Vagina (tissue), 2 donors: ENCODE measurements around the gene TENT5C. TPM values are rescaled to one million over a fixed set of nuclear protein-coding genes. Genes with fewer than 3 reads are reported as not detected.

Experiments
- DNase-seq, 2 donors: peaks; one replicate each; pipeline ENCODE4 v3.0.0-alpha.2; 2017; ENCODE audit errors: extremely low spot score in 2 of 2
- H3K27ac ChIP-seq: fragments of 200-600 bp; sonication (generic); one replicate; pipeline ENCODE4 v1.5.1; 2019
- H3K27me3 ChIP-seq: fragments of 200-600 bp; sonication (generic); one replicate; pipeline ENCODE4 v1.5.1; 2019
- H3K36me3 ChIP-seq, 2 donors: fragments of 200-600 bp; sonication (generic); one replicate each; pipeline ENCODE4 v1.5.1; 2017 to 2019
- H3K4me1 ChIP-seq: fragments of 200-600 bp; sonication (generic); one replicate; pipeline ENCODE4 v1.5.1; 2019
- H3K4me3 ChIP-seq, 2 donors: fragments of 200-600 bp; sonication (generic); 1 replicate in 1 of 2; 2 replicates in 1 of 2; pipeline ENCODE4 v1.5.1; 2016 to 2019
- H3K9me3 ChIP-seq: fragments of 200-600 bp; sonication (generic); one replicate; pipeline ENCODE4 v1.5.1; 2019
- POLR2A ChIP-seq, 2 donors: fragments of 450-650 bp; IDR thresholded peaks; one replicate each; pipeline ENCODE4 v1.6.1; 2017; ENCODE audit warnings: antibody characterized with exemption in 2 of 2, mild to moderate bottlenecking in 2 of 2, moderate library complexity in 2 of 2
- POLR2AphosphoS5 ChIP-seq, 2 donors: sonication (generic); formaldehyde crosslinking; IDR thresholded peaks; one replicate each; pipeline ENCODE4 v1.9.0; 2017; ENCODE audit warnings: antibody characterized with exemption in 2 of 2, mild to moderate bottlenecking in 2 of 2, low read depth in 1 of 2; ENCODE audit not compliant: insufficient read depth in 1 of 2
- intact Hi-C: fragments of 100-400 bp; cut with DNase I; formaldehyde crosslinking; loops from one replicate; pipeline ENCODE4 v1.15.1; 2023
- total RNA-seq: library from RNA; depleted of rRNA; stranded (reverse); fragments of >200 nt; gene quantifications from one replicate; pipeline ENCODE4 v1.2.3, GENCODE V29; 2016
- TF ChIP-seq, protein P1 (sequence below), 3 experiments: fragments of 450-650 bp in 2 of 3; fragments of 200-600 bp in 1 of 3; sonication (generic) in 1 of 3; IDR thresholded peaks; one replicate each; pipeline ENCODE4 v1.5.1; 2017 to 2019; ENCODE audit warnings: antibody characterized with exemption in 3 of 3, mild to moderate bottlenecking in 2 of 3, moderate library complexity in 2 of 3

The TENT5C gene
- total RNA-seq, 1 donor from 2014 or later, result 4.2 TPM

DNA sequence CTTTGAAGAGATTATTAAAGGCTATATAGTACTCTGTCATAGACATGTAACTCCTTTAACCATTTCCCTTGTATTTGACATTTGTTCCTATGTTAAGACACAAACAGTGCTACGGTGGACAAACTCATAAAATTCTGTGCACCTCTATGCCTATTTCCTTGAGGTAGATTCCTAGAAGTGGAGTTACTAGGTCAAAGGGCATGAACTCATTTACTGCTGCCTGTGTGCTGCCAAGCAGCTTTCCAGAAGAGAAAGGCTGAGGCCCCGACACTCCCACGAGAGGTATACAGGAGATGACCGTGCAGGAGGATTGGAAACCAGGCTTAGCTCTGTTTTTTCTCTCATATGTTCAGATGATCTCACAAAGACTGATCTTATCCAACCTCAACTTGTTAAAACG, 34.4 kb upstream of the TENT5C start:
- no peaks in the 10 kb centered on the region for H3K36me3 ChIP-seq
- H3K4me3 ChIP-seq, result no peak overlapping the region
- TF ChIP-seq POLR2AphosphoS5 (IDR thresholded peaks at IDR 0.05; ENCODE audit: insufficient read depth in 1 of 2, low read depth in 1 of 2) (no peak), POLR2A (IDR thresholded peaks at IDR 0.05) (no peak)
- TF ChIP-seq, protein P1, sequence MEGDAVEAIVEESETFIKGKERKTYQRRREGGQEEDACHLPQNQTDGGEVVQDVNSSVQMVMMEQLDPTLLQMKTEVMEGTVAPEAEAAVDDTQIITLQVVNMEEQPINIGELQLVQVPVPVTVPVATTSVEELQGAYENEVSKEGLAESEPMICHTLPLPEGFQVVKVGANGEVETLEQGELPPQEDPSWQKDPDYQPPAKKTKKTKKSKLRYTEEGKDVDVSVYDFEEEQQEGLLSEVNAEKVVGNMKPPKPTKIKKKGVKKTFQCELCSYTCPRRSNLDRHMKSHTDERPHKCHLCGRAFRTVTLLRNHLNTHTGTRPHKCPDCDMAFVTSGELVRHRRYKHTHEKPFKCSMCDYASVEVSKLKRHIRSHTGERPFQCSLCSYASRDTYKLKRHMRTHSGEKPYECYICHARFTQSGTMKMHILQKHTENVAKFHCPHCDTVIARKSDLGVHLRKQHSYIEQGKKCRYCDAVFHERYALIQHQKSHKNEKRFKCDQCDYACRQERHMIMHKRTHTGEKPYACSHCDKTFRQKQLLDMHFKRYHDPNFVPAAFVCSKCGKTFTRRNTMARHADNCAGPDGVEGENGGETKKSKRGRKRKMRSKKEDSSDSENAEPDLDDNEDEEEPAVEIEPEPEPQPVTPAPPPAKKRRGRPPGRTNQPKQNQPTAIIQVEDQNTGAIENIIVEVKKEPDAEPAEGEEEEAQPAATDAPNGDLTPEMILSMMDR (IDR thresholded peaks at IDR 0.05), result no peak
- H3K4me1 ChIP-seq, result no peaks in the 10 kb centered on the region
- no peak overlapping the region for H3K27ac ChIP-seq
- no peaks in the 10 kb centered on the region for H3K9me3 ChIP-seq
- peak in 1 of 2 donors; percentile 22 for DNase-seq
- no peaks in the 10 kb centered on the region for H3K27me3 ChIP-seq
- intact Hi-C loops, result no loop called here

DNA sequence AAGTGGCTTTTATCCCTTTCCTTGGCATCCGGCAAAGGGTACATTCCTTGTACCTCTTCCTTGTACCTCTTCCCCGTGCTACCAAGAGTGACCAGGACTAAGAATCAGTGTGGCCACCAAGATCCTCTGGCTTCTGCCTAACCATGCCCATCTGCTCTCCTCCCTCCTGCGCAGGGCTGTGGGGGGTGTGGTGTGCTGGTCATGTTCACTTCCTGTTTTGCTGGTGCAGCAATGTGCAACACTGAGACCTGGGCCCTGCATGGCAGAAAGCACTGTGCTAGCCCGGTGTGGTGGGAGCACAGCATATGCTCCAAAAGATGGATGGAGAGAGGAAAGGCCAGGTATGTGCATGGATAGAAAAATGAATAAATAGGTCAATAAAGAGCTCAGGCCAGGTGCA, 33.3 kb upstream of the TENT5C start:
- no peak for DNase-seq
- Histone ChIP-seq H3K27ac (no peak overlapping the region), H3K27me3 (no peaks in the 10 kb centered on the region), H3K4me3 (no peak overlapping the region), H3K9me3 (no peaks in the 10 kb centered on the region), H3K36me3 (no peaks in the 10 kb centered on the region), H3K4me1 (no peaks in the 10 kb centered on the region)
- TF ChIP-seq POLR2A (IDR thresholded peaks at IDR 0.05) (no peak), POLR2AphosphoS5 (IDR thresholded peaks at IDR 0.05; ENCODE audit: insufficient read depth in 1 of 2, low read depth in 1 of 2) (no peak)
- TF ChIP-seq, protein P1 (IDR thresholded peaks at IDR 0.05), result no peak
- intact Hi-C loops, result no loop called here

DNA sequence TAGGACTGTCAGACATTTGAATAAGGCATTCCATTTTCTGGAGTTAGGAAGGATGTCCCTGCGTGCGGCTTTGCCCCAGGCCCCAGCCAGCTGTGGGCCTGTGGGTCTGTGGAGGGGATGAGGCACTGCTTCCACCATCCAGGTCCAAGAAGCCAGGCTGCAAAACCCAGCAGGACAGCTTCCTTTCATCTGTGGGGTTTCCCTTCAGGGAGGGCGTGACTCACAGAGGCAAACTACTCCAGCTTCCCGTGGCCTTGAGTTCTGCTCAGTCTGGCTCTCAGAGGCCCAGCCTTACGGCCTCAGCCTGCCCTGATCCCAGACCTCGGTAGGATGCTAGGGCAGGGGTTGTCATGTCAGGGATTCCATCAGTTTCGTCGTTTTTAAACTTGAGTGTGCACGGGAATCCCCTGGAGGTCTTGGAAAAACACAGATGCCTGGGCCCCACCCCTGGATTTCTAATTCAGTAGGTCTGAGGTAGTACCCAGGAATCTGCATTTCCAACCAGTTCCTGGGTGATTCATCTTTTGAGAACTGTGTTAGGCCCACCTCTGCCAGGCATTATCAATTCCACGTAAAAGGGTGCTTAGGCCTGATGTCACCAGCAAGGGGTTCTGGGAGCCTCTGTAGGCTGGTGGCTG, 32.3 kb upstream of the TENT5C start:
- Histone ChIP-seq H3K27ac (no peak overlapping the region), H3K36me3 (no peaks in the 10 kb centered on the region), H3K27me3 (no peaks in the 10 kb centered on the region), H3K4me1 (no peaks in the 10 kb centered on the region), H3K9me3 (no peaks in the 10 kb centered on the region), H3K4me3 (no peak overlapping the region)
- intact Hi-C loops, result no loop called here
- TF ChIP-seq POLR2AphosphoS5 (IDR thresholded peaks at IDR 0.05; ENCODE audit: insufficient read depth in 1 of 2, low read depth in 1 of 2) (no peak), POLR2A (IDR thresholded peaks at IDR 0.05) (no peak)
- TF ChIP-seq, protein P1 (IDR thresholded peaks at IDR 0.05), result no peak
- no peak for DNase-seq

DNA sequence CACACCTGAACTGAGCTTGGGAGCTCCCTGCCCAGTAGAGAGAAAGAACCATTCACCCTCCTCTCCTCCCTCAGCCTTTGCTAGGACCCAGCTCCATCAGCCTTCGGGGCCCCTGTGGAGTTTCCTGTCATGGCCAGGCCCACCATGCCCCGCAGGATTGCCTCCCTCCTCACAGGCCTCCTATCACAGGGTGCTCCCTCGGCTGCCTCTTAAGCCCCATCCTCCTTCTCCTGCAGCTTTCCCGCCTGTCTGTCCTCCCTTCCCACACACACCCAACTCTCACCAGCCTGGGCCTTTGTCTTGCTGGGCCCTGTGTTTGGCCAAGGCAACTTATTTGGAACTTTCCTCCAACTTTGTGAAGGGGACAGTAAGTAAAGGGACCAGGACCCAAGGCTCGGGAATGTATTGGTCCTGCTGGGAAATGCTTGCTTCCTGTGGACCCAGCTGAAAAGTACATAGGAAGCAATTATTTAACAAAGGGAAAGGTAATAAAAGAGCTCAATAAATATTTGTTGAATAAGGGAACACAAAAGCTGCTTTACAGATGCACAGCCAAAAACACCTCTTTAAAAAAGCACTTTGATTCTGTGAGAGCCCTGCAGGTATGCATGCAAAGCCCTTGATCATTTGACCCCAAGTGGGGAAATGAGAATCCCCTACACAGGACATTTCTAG, 31.6 kb upstream of the TENT5C start:
- DNase-seq, result no peak
- Histone ChIP-seq H3K9me3 (no peaks in the 10 kb centered on the region), H3K4me3 (no peak overlapping the region), H3K4me1 (no peaks in the 10 kb centered on the region), H3K27me3 (no peaks in the 10 kb centered on the region), H3K36me3 (no peaks in the 10 kb centered on the region), H3K27ac (no peak overlapping the region)
- TF ChIP-seq POLR2A (IDR thresholded peaks at IDR 0.05) (no peak), POLR2AphosphoS5 (IDR thresholded peaks at IDR 0.05; ENCODE audit: insufficient read depth in 1 of 2, low read depth in 1 of 2) (no peak)
- TF ChIP-seq, protein P1 (IDR thresholded peaks at IDR 0.05), result no peak
- intact Hi-C loops, result no loop called here

DNA sequence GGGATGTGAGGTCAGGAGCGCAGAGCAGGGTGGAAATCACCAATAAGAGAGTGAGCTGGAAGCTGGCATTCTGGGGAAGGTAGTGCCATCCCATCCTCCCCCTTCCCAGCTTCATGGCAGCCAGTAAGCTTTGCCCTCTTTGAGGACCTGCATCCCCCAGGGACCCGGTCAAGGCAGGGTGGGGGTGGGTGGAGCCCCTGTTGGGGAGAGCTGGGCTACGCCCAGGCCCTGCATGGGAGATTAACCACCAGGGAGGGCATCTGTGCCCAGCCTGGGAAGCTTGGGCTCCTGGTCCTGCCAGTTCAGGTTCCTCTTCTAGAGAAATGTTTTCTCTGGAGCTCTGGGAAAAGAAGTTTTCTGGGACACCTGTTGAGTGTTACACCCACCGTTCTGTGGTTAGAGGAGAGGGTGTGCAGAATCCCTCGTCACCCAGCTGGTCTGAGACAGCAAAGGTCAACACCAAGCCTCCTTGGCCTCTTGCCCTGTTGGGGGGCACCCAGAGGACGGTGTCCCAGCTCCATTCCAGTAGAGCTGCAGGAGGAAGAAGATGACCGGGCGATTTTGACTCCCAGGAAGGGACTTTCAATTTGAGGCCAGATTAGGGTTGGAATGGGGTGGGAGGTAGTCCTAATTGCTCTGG, 30.1 kb upstream of the TENT5C start:
- Histone ChIP-seq H3K4me1 (no peaks in the 10 kb centered on the region), H3K27ac (no peak overlapping the region), H3K27me3 (no peaks in the 10 kb centered on the region), H3K36me3 (no peaks in the 10 kb centered on the region), H3K4me3 (no peak overlapping the region), H3K9me3 (no peaks in the 10 kb centered on the region)
- no peak for DNase-seq
- intact Hi-C loops, result no loop called here
- TF ChIP-seq POLR2A (IDR thresholded peaks at IDR 0.05) (no peak), POLR2AphosphoS5 (IDR thresholded peaks at IDR 0.05; ENCODE audit: insufficient read depth in 1 of 2, low read depth in 1 of 2) (no peak)
- TF ChIP-seq, protein P1 (IDR thresholded peaks at IDR 0.05), result no peak
